Dermis microvascular lymphatic vessel endothelial cell (primary cell): ENCODE measurements around the gene EFCAB12. TPM values are rescaled to one million over a fixed set of nuclear protein-coding genes. Genes with fewer than 3 reads are reported as not detected.
"Not testable (repeated sequence)": the region's sequence is repeated elsewhere in the genome, so short reads cannot be mapped to it uniquely, and the experiment has no call there.

Experiments
- DNase-seq, 2 donors: peaks; one replicate each; pipeline versions ENCODE4 v3.0.0 to v3.0.0-alpha.2; 2010; ENCODE audit warnings: low read depth in 2 of 2
- total RNA-seq: library from RNA; depleted of rRNA; stranded (reverse); fragments of >200 nt; gene quantifications from 2 replicates; pipeline ENCODE4 v1.2.1, GENCODE V29; 2014

The EFCAB12 gene
- total RNA-seq, 1 donor from 2014 or later = under 0.01 TPM

DNA sequence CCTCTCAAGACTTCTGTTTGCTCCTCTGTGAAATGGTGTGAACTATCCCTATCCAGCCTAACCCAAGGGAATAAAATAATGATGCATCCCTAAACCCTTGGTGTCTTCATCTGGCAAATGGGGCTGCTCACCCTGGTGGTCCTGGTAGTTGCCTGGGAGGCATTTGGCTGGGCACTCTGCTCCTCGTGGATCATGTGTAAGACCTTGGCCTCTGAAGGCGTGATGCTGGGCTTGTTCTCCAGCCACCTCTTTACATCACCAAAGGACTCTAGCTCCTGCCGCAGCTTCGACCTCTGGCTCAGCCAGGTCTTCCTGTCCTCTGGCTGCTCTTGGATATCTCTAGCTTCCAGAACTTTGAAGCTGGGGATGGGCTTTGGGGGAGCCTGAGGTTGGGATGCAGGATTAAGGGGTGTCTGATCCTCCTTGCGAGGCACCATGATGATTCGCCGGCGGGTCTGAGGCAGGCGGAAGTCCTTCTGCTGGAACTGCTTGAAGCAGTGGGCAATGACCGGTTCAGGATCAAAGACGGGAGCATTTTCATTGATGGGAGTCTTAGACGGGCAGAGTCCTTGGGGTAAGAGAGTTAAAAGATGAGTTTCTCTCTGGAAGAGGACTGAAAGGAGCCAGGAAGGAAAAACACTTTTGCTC lies 7.1 kb downstream of the EFCAB12 start:
- DNase-seq = no peak

DNA sequence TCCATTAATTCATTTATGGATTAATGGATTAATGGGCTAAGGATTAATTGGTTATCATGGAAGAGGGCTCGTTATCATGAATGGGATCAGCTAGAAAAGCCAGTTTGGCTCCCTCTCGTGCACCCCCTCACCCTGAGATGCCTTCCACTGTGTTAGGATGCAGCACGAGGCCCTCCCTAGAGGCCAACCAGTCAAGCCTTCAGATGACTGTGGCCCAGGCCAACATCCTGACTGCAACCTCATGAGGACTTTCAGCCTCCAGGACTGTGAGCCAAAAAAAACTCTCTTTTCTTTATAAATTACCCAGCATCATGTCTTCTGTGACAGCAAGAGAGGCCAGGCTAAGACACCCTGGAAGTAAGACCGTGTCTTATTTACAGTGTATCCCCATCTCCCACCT lies 9.0 kb downstream of the EFCAB12 start:
- DNase-seq = no peak

DNA sequence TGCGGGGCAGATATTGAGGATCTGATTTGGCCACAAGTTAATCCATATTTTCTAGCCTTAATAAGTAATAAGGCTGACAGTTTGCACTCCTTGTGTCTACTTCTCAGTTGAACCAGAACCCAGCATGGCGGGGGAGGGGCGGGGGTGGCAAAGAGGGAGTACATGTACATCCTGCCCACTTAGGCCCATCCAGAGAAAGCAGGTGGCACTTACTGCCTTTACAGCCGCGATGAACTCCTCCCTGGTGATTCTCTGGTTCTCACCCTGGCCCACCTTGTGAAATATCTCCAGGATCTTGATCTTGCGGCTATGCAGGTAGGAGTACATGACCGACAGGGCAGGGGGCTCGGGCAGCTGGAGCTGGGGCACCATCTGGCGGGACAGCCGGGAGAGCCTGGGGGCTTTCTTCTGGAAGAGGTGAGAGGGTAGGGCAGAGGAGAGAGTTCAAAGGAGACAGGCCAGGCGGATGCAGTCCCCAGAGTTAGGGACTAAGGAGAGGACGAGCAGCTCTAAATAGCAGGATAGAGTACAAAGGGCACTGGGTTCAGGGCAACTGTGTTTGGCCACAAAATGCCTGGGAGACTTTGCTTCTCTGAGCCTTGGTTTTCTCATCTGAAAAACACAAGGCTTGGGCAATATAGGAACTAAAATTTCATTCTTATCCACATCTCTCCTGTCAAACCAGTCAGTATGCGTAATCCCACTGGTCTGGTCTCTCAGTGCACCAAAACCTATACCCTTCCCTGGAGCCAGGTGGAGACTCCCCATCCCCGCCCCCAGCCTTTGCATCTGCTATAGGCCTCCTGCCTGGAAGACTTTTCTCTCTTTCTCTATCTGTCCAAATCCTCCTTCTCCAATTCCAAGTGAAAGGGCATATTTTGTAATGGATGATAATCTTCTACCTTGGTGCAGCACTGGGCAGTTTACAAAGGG lies 10.1 kb downstream of the EFCAB12 start:
- no peak for DNase-seq

DNA sequence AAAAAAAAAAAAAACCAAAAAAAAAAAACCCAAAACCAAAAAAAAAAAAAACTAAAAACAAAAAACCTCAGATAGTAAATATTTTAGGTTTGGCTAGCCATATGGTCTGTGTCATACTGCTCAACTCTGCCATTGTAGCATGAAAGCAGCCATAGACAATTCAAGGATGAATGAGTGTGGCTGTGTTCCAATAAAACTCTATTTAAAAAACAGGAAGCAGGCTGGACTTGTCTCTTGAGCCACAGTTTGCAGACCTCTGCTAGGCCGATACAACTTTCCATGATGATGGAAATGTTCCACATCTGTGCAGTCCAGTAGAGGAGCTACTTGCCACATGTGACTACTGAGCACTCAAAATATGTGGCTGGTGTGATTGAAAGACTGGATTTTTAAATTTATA lies 11.1 kb downstream of the EFCAB12 start:
- peak; percentile 96 to 99 for DNase-seq

DNA sequence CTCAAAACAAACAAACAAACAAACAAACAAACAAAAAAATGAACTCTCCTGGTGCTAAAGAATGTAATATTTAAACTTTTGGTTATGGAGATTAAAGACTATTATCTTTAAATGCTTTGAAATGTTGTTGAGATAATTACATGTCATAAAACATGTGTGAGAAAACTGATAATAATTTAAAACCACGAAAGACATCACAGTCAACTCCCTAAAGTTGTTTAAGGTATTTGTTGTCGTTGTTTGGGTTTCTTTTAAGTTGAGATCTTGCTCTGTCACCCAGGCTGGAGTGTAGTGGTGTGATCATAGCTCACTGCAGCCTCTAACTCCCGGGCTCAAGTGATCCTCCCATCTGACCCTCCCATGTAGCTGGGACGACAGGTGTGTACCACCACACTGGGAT lies 12.0 kb downstream of the EFCAB12 start:
- no peak for DNase-seq

DNA sequence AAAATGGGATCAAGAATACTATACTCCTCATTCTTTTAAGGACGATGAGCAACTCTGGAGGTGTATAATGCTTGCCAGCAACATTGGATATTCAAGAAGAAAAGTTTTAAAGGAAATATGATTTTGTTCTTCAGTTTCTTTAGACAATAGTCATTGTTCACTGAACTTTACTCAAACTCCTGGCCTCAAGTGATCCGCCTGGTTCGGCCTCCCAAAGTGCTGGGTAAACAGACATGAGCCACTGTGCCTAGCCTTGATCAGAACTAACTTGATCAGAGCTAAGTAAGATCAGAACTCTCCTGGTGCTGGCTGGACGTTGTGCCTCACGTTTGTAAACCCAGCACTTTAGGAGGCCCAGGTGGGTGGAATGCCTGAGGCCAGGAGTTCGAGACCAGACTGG lies 12.6 kb downstream of the EFCAB12 start:
- no peak for DNase-seq

DNA sequence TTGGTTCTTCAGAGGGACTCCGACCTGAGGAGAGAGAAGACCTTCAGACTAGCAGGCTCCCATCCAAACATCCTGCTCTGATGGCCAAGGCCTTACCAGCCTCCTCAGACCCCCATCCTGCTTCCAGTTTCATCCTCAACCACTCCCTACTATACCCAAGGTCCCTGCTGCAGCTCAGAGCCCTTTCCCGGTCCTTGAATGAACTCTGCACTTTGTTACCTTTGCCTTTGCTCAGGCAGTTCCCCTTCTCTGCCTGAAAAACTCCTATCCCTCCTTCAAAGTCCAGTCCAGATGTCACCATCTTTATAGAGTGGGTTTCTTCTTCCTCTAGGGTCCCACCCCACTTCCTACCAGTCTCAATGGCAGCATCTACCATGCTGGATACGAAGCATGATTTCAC lies 13.1 kb downstream of the EFCAB12 start:
- DNase-seq = no peak

DNA sequence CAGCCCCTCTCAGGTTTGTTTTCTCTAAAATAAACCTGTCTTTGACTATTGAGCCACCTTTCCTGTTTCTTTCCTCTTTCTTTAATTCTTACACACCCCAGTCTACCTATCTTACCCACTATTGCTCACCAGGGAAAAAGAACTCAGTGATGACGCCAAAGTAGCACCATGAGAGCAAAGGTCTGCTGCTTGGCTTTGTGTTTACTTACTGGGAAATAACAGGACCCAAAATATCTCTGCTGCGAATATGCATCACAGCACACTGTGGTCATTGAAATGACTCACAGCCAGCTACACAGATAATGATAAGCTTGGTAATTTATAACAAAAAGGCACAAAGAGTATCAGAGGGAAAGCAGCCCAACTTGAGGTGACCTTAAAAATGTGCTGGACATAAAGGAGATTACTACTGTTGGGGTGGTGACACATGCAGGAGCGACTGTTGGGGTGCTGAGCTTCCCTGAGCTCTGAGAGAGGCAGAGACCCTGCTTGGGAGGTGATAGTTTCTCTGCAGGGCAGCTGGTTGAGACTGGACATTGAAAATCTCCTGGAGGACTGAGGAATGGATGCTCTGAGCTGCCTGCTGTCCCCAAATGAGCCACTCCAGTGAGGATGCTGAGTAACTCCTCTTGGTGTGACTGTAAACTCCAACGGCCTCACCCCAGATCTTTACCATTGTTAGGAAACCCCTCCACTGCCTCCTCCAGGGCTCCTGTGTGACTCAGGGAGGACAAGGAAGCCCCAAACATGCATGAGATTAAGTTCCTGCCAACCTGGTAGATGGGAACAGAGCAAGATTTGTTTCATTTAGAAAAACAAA lies 14.5 kb downstream of the EFCAB12 start:
- peak in 1 of 2 donors; percentile 81 for DNase-seq

DNA sequence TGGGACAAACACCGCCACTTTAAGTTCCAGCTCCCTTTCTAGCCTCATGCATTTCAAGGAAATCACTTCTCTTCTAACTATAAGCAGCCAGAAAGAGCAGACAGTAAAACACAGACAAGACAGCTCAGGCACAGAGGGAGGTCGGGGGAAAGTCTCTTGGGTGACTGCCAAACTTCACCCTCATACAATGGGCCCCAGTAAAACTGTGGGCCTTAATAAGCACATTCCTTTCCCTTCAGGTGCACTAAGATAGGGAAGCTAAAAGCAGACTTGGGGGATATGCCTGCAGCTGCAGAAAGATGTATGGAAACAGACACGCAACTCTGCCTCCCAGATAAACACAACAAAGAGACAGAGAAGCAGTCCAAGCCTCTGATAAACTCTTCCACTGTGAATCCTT lies 15.2 kb downstream of the EFCAB12 start:
- not testable (repeated sequence) for DNase-seq

DNA sequence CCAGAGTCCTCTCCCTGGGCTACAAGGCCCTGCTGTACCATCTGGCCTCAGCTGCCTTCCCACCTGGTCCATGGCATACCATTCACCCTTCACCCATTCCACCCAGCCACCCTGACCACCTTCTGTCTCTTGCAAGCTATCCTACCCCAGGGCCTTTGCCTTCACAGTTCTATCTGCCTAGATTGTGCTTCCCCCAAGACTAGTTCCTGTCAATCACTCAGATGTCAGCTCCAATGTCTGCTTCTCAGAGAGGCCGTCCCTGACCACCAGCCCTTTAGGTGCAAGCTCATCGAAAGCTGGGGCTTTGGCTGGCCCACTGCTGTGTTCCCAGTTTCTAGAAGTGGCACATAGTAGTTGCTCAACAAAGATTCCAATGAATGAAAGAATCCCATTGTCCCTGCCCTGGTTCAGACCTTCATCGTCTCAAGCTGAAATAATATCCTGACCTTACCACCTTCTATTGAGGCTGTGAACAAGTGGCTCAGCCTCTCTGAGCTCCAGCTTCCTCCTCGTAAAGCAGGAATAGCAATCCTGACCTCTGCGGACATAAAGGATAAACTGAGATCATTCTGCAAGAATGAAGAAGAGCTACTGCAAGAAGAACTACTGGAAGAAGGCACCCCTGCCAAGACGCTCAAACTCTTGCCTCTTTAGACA lies 15.8 kb downstream of the EFCAB12 start:
- no peak for DNase-seq

DNA sequence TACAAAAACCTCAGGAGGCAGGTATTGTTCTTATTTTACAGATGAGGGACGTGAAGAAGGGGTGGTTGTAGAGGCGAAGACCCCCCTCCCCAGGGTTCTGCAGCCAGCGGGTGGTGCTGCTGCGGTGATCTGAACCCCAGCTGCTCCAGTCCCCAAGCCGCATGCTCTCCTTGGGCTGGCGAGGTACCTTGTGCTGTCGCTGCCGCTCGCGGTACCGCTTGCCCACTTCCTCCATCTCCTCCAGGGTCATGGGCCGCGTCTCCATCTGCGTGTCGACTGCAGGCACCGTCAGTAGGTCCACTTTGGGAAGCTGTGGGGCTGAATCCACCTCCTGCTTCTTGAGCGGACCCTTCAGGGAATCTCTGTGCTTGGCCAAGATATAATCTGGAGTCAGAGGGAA lies 17.5 kb downstream of the EFCAB12 start:
- no peak for DNase-seq

DNA sequence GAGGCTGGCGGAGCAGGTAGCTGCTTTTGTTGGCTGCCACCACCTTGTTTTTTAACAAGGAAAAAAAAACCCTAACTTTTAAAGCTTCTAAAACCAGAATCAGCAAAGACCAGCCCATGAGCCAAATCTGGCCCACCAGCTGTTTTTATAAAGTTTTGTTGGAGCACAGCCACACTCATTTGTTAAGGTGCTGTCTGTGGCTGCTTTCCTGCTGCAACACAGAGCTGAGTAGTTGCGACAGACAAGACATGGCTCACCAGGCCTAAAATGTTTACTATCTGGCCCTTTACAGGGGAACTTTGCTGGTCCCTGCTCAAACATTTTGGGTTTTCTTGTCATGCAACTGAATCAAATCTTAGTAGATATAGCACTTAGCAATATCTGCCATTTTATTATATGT lies 18.9 kb downstream of the EFCAB12 start:
- DNase-seq = no peak

DNA sequence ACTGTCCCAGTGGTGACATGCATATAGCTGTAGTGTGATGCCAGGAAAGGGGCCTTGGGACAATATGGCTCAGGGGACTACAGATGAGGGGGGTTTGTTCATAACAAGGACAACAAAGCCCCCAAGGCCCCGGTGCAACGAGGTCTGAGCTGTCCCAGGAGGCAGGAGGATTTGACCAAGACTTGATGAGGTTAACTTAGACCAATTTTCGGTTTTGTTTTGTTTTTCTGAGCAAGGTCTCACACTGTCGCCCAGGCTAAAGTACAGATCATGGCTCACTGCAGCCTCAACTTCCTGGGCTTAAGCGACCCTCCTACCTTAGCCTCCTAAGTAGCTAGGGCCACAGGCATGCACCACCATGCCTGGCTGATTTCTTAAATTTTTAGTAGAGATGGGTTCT lies 23.8 kb downstream of the EFCAB12 start:
- DNase-seq = no peak

DNA sequence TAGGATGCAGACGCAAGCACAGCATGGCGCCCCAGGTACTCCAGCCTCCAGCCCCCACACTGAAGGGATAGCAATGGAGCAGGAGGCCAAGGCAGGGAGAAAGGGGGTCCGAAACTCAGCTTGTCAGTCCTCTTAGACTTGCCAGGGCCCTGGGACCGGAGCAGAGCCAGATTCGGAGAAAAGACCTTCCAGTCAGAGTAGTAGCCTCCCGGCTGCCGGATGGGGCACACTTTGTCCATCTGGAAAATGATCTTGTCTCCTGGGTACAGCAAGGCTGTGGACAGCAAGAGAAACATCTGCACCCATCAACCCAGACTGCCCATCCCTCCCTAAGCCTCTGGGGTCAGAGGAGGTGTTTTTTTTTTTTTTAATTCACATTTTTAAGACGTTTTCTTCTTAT lies 24.3 kb downstream of the EFCAB12 start:
- DNase-seq = no peak

DNA sequence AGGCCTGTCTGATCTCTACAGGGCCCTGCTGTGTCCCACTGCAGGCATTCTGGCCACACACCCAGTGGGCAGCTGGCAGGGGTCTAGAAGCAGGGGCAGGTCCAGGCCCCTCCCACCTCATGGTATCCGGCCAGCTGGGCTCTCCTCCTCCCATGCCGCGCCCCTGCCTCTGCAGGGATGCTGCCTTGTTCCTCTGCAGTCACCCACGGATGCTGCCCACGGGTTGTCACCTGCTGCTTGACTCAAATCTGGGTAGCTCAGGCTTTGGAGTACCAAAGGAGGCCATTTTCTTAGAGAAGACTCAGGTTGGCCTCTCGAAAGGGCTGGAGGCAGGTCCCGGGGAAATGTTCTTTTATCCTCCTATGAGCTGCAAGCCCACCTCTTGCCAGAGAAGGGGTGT lies 25.0 kb downstream of the EFCAB12 start:
- DNase-seq = no peak

DNA sequence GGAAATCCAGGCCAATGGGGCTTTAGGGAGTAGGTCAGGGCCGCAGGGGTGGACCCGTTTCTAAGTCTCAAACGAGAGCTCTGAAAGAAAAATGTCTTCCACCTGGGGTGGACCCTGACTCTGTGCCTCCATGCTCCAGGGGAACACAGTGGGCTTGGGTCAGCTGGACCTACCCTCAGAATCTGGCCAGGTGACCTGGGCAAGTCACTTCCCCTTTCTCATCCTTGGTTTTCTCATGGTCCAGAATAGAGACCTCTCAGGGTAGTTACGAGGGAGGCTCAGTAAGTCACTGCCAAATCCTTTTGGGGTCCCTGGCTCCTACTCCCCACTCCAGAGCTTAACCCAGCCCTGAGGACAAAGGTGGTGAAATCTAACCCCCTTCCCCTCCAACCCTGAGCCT lies 25.8 kb downstream of the EFCAB12 start:
- no peak for DNase-seq

DNA sequence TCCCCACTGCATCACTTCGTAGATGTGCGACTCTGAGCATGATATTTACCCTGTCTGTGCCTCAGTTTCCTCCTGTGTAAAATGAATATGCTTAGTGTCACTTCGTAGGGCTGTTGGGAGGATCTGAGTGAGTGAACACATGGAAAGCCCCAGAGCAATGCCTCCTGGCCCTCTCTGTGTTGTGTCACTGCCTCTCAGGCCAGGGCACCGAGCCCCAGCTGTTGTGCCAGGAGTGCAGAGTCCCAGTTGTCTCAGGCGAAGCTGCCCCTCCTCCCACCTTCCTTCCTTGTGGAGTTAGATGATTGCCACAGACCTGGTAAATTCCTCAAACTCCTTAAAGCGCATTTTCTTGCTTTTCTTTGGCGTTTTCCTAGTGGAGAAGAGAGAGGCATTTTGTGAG lies 26.2 kb downstream of the EFCAB12 start:
- DNase-seq = no peak

DNA sequence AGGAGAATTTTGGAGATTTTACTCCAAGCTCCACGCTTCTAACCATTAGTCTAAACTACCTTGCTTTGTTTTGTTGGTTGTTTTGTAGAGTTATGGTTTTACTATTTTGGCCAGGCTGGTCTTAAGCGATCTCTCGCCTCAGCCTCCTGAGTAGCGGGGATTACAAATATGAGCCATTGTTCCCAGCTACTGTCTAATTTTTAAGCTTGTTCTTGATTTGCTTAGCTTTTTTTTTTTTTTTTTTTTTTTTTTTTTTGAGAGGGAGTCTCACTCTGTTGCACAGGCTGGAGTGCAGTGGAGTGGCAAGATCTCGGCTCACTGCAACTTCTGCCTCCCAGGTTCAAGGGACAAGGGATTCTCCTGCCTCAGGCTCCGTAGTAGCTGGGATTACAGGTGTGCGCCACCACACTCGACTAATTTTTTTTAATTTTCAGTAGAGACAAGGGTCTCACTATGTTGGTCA lies 28.5 kb downstream of the EFCAB12 start:
- no peak for DNase-seq

DNA sequence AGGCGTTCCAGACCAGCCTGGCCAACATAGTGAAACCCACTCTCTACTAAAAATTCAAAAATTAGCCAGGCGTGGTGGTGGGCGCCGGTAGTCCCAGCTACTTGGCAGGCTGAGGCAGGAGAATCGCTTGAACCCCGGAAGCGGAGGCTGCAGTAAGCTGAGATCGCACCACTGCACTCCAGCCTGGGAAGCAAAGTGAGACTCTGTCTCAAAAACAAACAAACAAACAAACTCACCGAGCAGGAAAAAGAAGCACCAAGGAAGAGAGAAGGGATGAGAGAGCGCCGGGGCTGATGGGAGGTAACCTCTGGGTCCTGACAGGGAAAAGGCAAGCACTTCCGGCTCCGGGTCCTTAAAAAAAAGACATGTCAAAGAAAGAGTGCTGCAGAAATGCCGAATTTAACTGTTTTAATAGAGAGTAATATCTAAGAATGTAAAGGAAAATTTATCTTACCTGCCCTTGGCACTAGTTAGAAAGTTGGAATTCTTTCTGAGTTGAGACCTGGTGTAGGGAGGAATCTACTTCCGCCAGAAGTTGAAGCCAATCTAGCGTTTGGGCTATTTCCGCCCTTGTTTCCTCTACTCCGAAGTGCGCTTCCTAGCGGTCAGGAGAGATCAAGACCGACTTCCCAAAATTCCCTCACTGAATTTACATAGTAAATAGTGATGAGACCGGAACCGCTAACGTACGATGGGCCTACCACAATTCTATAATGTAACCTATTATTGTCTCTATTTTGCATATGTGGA lies 29.1 kb downstream of the EFCAB12 start:
- DNase-seq = peak; percentile 94

DNA sequence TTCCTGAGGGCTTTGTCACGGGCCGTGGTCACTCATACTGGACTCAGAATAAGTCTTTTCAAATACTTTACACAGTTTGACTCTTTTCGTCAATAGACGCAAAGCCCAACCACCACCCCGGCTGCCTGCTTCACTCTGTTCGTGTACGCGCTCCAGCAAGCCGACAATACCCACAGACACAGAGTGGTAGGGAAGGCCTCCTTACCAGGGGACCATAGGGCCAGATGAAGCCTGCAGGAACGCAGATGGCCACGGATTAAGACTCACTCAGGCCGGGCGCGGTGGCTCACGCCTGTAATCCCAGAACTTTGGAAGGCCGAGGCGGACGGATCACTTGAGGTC lies 29.7 kb downstream of the EFCAB12 start:
- peak in 1 of 2 donors; percentile 45 for DNase-seq
